RWPE1 (cell line): ENCODE measurements around the gene SEMA4G.

ENCODE experiments used
- CTCF ChIA-PET: fragments of 350-600 bp; sonication (Branson Sonifier 250); formaldehyde crosslinking; extraction: SDS; loops from one replicate; lab custom pipeline; 2021; lab: Yijun Ruan, JAX
- POLR2A ChIA-PET: fragments of 400-600 bp; formaldehyde crosslinking; extraction: SDS; loops from one replicate; lab custom pipeline; 2020; ENCODE audit warnings: antibody characterized with exemption; ENCODE audit not compliant: low non-redundant PET; lab: Yijun Ruan, JAX
- DNase-seq: peaks from one replicate; pipeline ENCODE4 v3.0.0; 2012; ENCODE audit warnings: low spot score
- H3K27ac ChIP-seq: fragments of 450-650 bp; 2 replicates; pipeline ENCODE4 v1.5.1; 2017
- CTCF ChIP-seq: fragments of 450-650 bp; conservative IDR thresholded peaks from 2 replicates; pipeline ENCODE4 v1.5.1; 2017; ENCODE audit warnings: low read depth, mild to moderate bottlenecking

SEMA4G gene

GRCh38 chr10:100934084-100934659 is 35.1 kb upstream of the SEMA4G start:
- ChIA-PET CTCF (interaction anchor here (0.7 to 1.0 kb wide), 2 partner anchors 15 to 600 kb away, joined by 5 read pairs; no protein-coding TSS in a partner anchor), POLR2A (no interaction called here)
- H3K27ac ChIP-seq: no peak overlapping the region
- TF ChIP-seq CTCF: peak; percentile 45
- DNase-seq: no peak

- no peak for TF ChIP-seq CTCF
- POLR2A ChIA-PET: no interaction called here
- CTCF ChIA-PET: no interaction called here
- no peak overlapping the region for H3K27ac ChIP-seq
- DNase-seq: no peak
Measured at GRCh38 chr10:100939763-100940344, 29.4 kb upstream of the SEMA4G start.

GRCh38 chr10:100942229-100942628 is 27.1 kb upstream of the SEMA4G start:
- ChIA-PET CTCF (no interaction called here), POLR2A (no interaction called here)
- H3K27ac ChIP-seq: no peak overlapping the region
- no peak for DNase-seq
- no peak for TF ChIP-seq CTCF

- ChIA-PET CTCF (interaction anchor here (0.8 kb wide), 1 partner anchor 20 kb away, joined by 3 read pairs; no protein-coding TSS in a partner anchor), POLR2A (no interaction called here)
- no peak overlapping the region for H3K27ac ChIP-seq
- TF ChIP-seq CTCF: no peak
- no peak for DNase-seq
Measured at GRCh38 chr10:100943508-100943907, 25.8 kb upstream of the SEMA4G start.

GRCh38 chr10:100945754-100946153 is 23.6 kb upstream of the SEMA4G start:
- TF ChIP-seq CTCF: no peak
- H3K27ac ChIP-seq: no peak overlapping the region
- POLR2A ChIA-PET: no interaction called here
- CTCF ChIA-PET: no interaction called here
- DNase-seq: no peak

GRCh38 chr10:100948916-100949315 is 20.4 kb upstream of the SEMA4G start:
- TF ChIP-seq CTCF: no peak
- ChIA-PET CTCF (interaction anchor here (1.2 to 1.3 kb wide), 2 partner anchors 15 to 20 kb away, joined by 5 read pairs; no protein-coding TSS in a partner anchor), POLR2A (no interaction called here)
- no peak overlapping the region for H3K27ac ChIP-seq
- DNase-seq: no peak
